ENCODE measurements around the gene TNFSF13B.

Gene TNFSF13B

DNA sequence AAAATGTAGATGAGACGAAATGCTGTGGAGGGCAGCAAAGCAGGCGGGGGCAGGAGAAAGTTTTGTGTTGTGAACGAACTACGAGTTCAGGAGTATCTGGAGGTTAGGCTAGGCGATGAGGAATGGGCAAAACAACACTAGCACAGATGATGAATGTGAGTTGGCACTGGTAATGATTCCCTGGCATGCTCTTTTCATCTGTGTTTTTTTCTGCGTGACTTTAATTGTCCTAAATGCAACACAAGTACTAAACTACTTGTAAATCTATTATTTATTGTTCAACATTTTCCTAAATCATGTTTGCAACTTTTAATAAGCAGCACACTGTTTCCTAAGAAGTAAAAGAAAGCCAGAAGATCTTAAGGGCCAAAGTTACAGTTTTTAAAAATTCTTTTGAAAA, 19.2 kb downstream of the TNFSF13B start:
- no peak overlapping the region for H3K4me2 ChIP-seq (ENCODE audit: low read length)
- no peaks in the 10 kb centered on the region for H3K79me2 ChIP-seq (ENCODE audit: insufficient read depth, low read length)
- H3K9me2 ChIP-seq (ENCODE audit: low read depth, low read length), result no peaks in the 10 kb centered on the region
- H3K9me3 ChIP-seq (ENCODE audit: low read length), result no peaks in the 10 kb centered on the region
- no peak overlapping the region for H3K4me3 ChIP-seq (ENCODE audit: low read depth, low read length, poor library complexity, severe bottlenecking)
- H3K9ac ChIP-seq (ENCODE audit: low read length), result no peak overlapping the region
- no peak overlapping the region for H2AFZ ChIP-seq (ENCODE audit: low read length)
- H3K27me3 ChIP-seq (ENCODE audit: insufficient read depth, low read length), result no peaks in the 10 kb centered on the region
- no peaks in the 10 kb centered on the region for H3K36me3 ChIP-seq (ENCODE audit: insufficient read depth, low read length)
- TF ChIP-seq CTCF (IDR thresholded peaks at IDR 0.05; ENCODE audit: low read length) (no peak), EZH2 (IDR thresholded peaks at IDR 0.05; ENCODE audit: borderline replicate concordance, low read length) (no peak)
- H4K20me1 ChIP-seq (ENCODE audit: insufficient read depth, low read length), result no peaks in the 10 kb centered on the region
- H3K4me1 ChIP-seq (ENCODE audit: insufficient read depth, low read length, severe bottlenecking), result no peaks in the 10 kb centered on the region
- H3K27ac ChIP-seq (ENCODE audit: low read depth, low read length, poor library complexity, severe bottlenecking), result no peak overlapping the region
- H3F3A ChIP-seq (ENCODE audit: insufficient read depth, low read length), result no peaks in the 10 kb centered on the region

GRCh38 chr13:108289819-108290218, 20.3 kb downstream of the TNFSF13B start:
- Histone ChIP-seq H3K27ac (ENCODE audit: low read depth, low read length, poor library complexity, severe bottlenecking) (no peak overlapping the region), H3K9ac (ENCODE audit: low read length) (no peak overlapping the region), H3K4me1 (ENCODE audit: insufficient read depth, low read length, severe bottlenecking) (no peaks in the 10 kb centered on the region), H3K79me2 (ENCODE audit: insufficient read depth, low read length) (no peaks in the 10 kb centered on the region), H3K4me2 (ENCODE audit: low read length) (no peak overlapping the region), H4K20me1 (ENCODE audit: insufficient read depth, low read length) (no peaks in the 10 kb centered on the region), H3F3A (ENCODE audit: insufficient read depth, low read length) (no peaks in the 10 kb centered on the region), H3K36me3 (ENCODE audit: insufficient read depth, low read length) (no peaks in the 10 kb centered on the region), H3K9me3 (ENCODE audit: low read length) (no peaks in the 10 kb centered on the region), H2AFZ (ENCODE audit: low read length) (no peak overlapping the region), H3K9me2 (ENCODE audit: low read depth, low read length) (no peaks in the 10 kb centered on the region), H3K4me3 (ENCODE audit: low read depth, low read length, poor library complexity, severe bottlenecking) (no peak overlapping the region), H3K27me3 (ENCODE audit: insufficient read depth, low read length) (no peaks in the 10 kb centered on the region)
- TF ChIP-seq EZH2 (IDR thresholded peaks at IDR 0.05; ENCODE audit: borderline replicate concordance, low read length) (no peak), CTCF (IDR thresholded peaks at IDR 0.05; ENCODE audit: low read length) (no peak)

- H2AFZ ChIP-seq (ENCODE audit: low read length), result no peak overlapping the region
- no peak overlapping the region for H3K4me2 ChIP-seq (ENCODE audit: low read length)
- TF ChIP-seq CTCF (IDR thresholded peaks at IDR 0.05; ENCODE audit: low read length) (no peak), EZH2 (IDR thresholded peaks at IDR 0.05; ENCODE audit: borderline replicate concordance, low read length) (no peak)
- no peak overlapping the region for H3K9ac ChIP-seq (ENCODE audit: low read length)
- H3K36me3 ChIP-seq (ENCODE audit: insufficient read depth, low read length), result no peaks in the 10 kb centered on the region
- H3K27me3 ChIP-seq (ENCODE audit: insufficient read depth, low read length), result no peaks in the 10 kb centered on the region
- H3K4me3 ChIP-seq (ENCODE audit: low read depth, low read length, poor library complexity, severe bottlenecking), result no peak overlapping the region
- H3K9me2 ChIP-seq (ENCODE audit: low read depth, low read length), result no peaks in the 10 kb centered on the region
- H4K20me1 ChIP-seq (ENCODE audit: insufficient read depth, low read length), result no peaks in the 10 kb centered on the region
- H3F3A ChIP-seq (ENCODE audit: insufficient read depth, low read length), result no peaks in the 10 kb centered on the region
- no peak overlapping the region for H3K27ac ChIP-seq (ENCODE audit: low read depth, low read length, poor library complexity, severe bottlenecking)
- H3K79me2 ChIP-seq (ENCODE audit: insufficient read depth, low read length), result no peaks in the 10 kb centered on the region
- no peaks in the 10 kb centered on the region for H3K4me1 ChIP-seq (ENCODE audit: insufficient read depth, low read length, severe bottlenecking)
- no peaks in the 10 kb centered on the region for H3K9me3 ChIP-seq (ENCODE audit: low read length)
Observed at GRCh38 chr13:108297114-108297513, 27.6 kb downstream of the TNFSF13B start.
